HepG2 (cell line): ENCODE data around the gene SEC11A.

Source experiments
- CHD4 ChIP-seq: fragments of 200-600 bp; sonication (generic); IDR thresholded peaks from 2 replicates; pipeline ENCODE4 v1.7.0; 2017; ENCODE audit warnings: mild to moderate bottlenecking, low read length, borderline replicate concordance
- DNMT1 ChIP-seq: sonication (generic); formaldehyde crosslinking; IDR thresholded peaks from 2 replicates; pipeline ENCODE4 v1.5.1; 2020; ENCODE audit warnings: mild to moderate bottlenecking, missing genetic modification reagents
- EZH2 ChIP-seq: conservative IDR thresholded peaks from 2 replicates; pipeline ENCODE4 v1.6.1; 2012; ENCODE audit warnings: mild to moderate bottlenecking, low read depth, low read length, moderate library complexity
- FOXA1 ChIP-seq, 2 experiments: fragments of 450-650 bp in 1 of 2; sonication (generic) in 1 of 2; formaldehyde crosslinking in 1 of 2; IDR thresholded peaks; 2 replicates each; pipeline versions ENCODE4 v1.4.0 to v1.6.1; 2016 to 2020; ENCODE audit warnings: missing genetic modification reagents in 1 of 2
- MLLT10 ChIP-seq: sonication (generic); formaldehyde crosslinking; IDR thresholded peaks from 2 replicates; pipeline ENCODE4 v1.4.0; 2020; ENCODE audit warnings: missing genetic modification reagents
- NFYB ChIP-seq: sonication (generic); formaldehyde crosslinking; IDR thresholded peaks from 2 replicates; pipeline ENCODE4 v1.4.0; 2020; ENCODE audit warnings: missing genetic modification reagents
- YY1 ChIP-seq: IDR thresholded peaks from 2 replicates; pipeline ENCODE4 v1.6.1; 2011; ENCODE audit warnings: low read length, low read depth, moderate library complexity, mild to moderate bottlenecking; ENCODE audit not compliant: insufficient read depth, insufficient replicate concordance
- ZNF264 ChIP-seq: sonication (generic); formaldehyde crosslinking; IDR thresholded peaks from 2 replicates; pipeline ENCODE4 v1.4.0; 2020; ENCODE audit warnings: missing genetic modification reagents
- ZNF317 ChIP-seq: sonication (generic); formaldehyde crosslinking; IDR thresholded peaks from 2 replicates; pipeline ENCODE4 v1.5.0; 2020; ENCODE audit warnings: mild to moderate bottlenecking, missing genetic modification reagents
- ZNF446 ChIP-seq: sonication (generic); formaldehyde crosslinking; IDR thresholded peaks from 2 replicates; pipeline ENCODE4 v1.5.0; 2020; ENCODE audit warnings: mild to moderate bottlenecking, missing genetic modification reagents
- TF ChIP-seq, protein P1 (sequence below): sonication (generic); formaldehyde crosslinking; IDR thresholded peaks from 2 replicates; pipeline ENCODE4 v1.4.0; 2020; ENCODE audit warnings: low read depth, mild to moderate bottlenecking, missing genetic modification reagents
- TF ChIP-seq, protein P2 (sequence below): sonication (generic); formaldehyde crosslinking; IDR thresholded peaks from 2 replicates; pipeline ENCODE4 v1.5.1; 2020; ENCODE audit warnings: mild to moderate bottlenecking, missing genetic modification reagents
- TF ChIP-seq, protein P3 (sequence below), 2 experiments: IDR thresholded peaks; 2 replicates each; pipeline ENCODE4 v1.6.1; 2011 to 2012; ENCODE audit warnings: low read length in 2 of 2, borderline replicate concordance in 1 of 2, low read depth in 1 of 2, mild to moderate bottlenecking in 1 of 2, moderate library complexity in 1 of 2
- TF ChIP-seq, protein P4 (sequence below): sonication (generic); formaldehyde crosslinking; IDR thresholded peaks from 2 replicates; pipeline ENCODE4 v1.5.0; 2020; ENCODE audit warnings: mild to moderate bottlenecking, missing genetic modification reagents, moderate library complexity

DNA sequence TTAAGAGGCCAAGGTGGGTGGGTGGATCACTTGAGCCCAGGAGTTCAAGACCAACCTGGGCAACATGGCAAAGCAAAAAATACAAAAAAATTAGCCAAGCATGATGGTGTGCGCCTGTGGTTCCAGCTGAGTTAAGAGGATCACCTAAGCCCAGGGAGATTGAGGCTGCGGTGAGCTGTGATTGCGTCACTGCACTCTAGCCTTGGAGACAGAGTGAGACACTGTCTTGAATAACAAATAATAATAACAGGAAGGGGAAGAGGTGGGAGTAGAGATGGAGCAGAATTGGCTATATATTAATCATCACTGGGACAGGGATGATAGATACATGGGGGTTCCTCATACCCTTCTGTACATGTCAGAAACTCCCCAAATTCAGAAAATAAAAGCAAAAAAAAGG lies 34.1 kb downstream of the SEC11A start:
- no peak for TF ChIP-seq YY1
- no peak for TF ChIP-seq EZH2
- TF ChIP-seq ZNF264 (CRISPR knock-in tag): no peak
- TF ChIP-seq, protein P1, sequence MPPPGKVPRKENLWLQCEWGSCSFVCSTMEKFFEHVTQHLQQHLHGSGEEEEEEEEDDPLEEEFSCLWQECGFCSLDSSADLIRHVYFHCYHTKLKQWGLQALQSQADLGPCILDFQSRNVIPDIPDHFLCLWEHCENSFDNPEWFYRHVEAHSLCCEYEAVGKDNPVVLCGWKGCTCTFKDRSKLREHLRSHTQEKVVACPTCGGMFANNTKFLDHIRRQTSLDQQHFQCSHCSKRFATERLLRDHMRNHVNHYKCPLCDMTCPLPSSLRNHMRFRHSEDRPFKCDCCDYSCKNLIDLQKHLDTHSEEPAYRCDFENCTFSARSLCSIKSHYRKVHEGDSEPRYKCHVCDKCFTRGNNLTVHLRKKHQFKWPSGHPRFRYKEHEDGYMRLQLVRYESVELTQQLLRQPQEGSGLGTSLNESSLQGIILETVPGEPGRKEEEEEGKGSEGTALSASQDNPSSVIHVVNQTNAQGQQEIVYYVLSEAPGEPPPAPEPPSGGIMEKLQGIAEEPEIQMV (CRISPR knock-in tag): no peak
- TF ChIP-seq, protein P2, sequence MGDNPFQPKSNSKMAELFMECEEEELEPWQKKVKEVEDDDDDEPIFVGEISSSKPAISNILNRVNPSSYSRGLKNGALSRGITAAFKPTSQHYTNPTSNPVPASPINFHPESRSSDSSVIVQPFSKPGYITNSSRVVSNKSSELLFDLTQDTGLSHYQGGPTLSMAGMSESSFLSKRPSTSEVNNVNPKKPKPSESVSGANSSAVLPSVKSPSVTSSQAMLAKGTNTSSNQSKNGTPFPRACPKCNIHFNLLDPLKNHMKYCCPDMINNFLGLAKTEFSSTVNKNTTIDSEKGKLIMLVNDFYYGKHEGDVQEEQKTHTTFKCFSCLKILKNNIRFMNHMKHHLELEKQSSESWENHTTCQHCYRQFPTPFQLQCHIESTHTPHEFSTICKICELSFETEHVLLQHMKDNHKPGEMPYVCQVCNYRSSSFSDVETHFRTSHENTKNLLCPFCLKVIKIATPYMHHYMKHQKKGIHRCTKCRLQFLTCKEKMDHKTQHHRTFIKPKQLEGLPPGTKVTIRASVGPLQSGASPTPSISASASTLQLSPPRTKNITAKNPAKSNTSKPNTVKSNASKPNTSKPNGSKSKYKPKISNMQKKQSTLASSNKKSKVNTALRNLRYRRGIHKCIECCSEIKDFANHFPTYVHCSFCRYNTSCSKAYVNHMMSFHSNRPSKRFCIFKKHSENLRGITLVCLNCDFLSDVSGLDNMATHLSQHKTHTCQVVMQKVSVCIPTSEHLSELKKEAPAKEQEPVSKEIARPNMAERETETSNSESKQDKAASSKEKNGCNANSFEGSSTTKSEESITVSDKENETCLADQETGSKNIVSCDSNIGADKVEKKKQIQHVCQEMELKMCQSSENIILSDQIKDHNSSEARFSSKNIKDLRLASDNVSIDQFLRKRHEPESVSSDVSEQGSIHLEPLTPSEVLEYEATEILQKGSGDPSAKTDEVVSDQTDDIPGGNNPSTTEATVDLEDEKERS: no peak
- no peak for TF ChIP-seq ZNF317
- TF ChIP-seq NFYB (CRISPR knock-in tag): no peak
- TF ChIP-seq ZNF446 (CRISPR knock-in tag): no peak
- no peak for TF ChIP-seq FOXA1 (IDR thresholded peaks at IDR 0.05)
- no peak for TF ChIP-seq FOXA1 (CRISPR knock-in tag; IDR thresholded peaks at IDR 0.05)
- no peak for TF ChIP-seq DNMT1 (CRISPR knock-in tag)
- TF ChIP-seq, protein P3, sequence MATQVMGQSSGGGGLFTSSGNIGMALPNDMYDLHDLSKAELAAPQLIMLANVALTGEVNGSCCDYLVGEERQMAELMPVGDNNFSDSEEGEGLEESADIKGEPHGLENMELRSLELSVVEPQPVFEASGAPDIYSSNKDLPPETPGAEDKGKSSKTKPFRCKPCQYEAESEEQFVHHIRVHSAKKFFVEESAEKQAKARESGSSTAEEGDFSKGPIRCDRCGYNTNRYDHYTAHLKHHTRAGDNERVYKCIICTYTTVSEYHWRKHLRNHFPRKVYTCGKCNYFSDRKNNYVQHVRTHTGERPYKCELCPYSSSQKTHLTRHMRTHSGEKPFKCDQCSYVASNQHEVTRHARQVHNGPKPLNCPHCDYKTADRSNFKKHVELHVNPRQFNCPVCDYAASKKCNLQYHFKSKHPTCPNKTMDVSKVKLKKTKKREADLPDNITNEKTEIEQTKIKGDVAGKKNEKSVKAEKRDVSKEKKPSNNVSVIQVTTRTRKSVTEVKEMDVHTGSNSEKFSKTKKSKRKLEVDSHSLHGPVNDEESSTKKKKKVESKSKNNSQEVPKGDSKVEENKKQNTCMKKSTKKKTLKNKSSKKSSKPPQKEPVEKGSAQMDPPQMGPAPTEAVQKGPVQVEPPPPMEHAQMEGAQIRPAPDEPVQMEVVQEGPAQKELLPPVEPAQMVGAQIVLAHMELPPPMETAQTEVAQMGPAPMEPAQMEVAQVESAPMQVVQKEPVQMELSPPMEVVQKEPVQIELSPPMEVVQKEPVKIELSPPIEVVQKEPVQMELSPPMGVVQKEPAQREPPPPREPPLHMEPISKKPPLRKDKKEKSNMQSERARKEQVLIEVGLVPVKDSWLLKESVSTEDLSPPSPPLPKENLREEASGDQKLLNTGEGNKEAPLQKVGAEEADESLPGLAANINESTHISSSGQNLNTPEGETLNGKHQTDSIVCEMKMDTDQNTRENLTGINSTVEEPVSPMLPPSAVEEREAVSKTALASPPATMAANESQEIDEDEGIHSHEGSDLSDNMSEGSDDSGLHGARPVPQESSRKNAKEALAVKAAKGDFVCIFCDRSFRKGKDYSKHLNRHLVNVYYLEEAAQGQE (IDR thresholded peaks at IDR 0.05; ENCODE audit: borderline replicate concordance in 1 of 2, low read depth in 1 of 2, low read length in 2 of 2): no peak
- TF ChIP-seq, protein P4, sequence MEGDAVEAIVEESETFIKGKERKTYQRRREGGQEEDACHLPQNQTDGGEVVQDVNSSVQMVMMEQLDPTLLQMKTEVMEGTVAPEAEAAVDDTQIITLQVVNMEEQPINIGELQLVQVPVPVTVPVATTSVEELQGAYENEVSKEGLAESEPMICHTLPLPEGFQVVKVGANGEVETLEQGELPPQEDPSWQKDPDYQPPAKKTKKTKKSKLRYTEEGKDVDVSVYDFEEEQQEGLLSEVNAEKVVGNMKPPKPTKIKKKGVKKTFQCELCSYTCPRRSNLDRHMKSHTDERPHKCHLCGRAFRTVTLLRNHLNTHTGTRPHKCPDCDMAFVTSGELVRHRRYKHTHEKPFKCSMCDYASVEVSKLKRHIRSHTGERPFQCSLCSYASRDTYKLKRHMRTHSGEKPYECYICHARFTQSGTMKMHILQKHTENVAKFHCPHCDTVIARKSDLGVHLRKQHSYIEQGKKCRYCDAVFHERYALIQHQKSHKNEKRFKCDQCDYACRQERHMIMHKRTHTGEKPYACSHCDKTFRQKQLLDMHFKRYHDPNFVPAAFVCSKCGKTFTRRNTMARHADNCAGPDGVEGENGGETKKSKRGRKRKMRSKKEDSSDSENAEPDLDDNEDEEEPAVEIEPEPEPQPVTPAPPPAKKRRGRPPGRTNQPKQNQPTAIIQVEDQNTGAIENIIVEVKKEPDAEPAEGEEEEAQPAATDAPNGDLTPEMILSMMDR (CRISPR knock-in tag): no peak
- TF ChIP-seq CHD4: no peak
- TF ChIP-seq MLLT10 (CRISPR knock-in tag): no peak
